Esophagus muscularis mucosa (tissue), 4 donors: ENCODE results near the gene SLC26A9.

Experiments used
- CTCF ChIP-seq, 3 experiments: fragments of 200-600 bp in 2 of 3; fragments of 450-650 bp in 1 of 3; sonication (generic) in 2 of 3; IDR thresholded peaks; one replicate each; pipeline ENCODE4 v1.5.1; 2017 to 2019; ENCODE audit warnings: antibody characterized with exemption in 3 of 3, mild to moderate bottlenecking in 2 of 3, moderate library complexity in 1 of 3
- EP300 ChIP-seq: sonication (generic); formaldehyde crosslinking; IDR thresholded peaks from one replicate; pipeline ENCODE4 v1.6.1; 2017; ENCODE audit warnings: antibody characterized with exemption
- POLR2A ChIP-seq: fragments of 450-650 bp; IDR thresholded peaks from one replicate; pipeline ENCODE4 v1.6.1; 2017; ENCODE audit warnings: antibody characterized with exemption, moderate library complexity, mild to moderate bottlenecking, low read depth
- POLR2AphosphoS5 ChIP-seq, 2 donors: sonication (generic); formaldehyde crosslinking; IDR thresholded peaks; one replicate each; pipeline ENCODE4 v1.6.1; 2017; ENCODE audit warnings: antibody characterized with exemption in 2 of 2

GRCh38 chr1:205976708-205977401 lies 33.6 kb upstream of the SLC26A9 start:
- TF ChIP-seq CTCF (IDR thresholded peaks at IDR 0.05), result no peak
- TF ChIP-seq POLR2A, result no peak
- TF ChIP-seq POLR2AphosphoS5 (IDR thresholded peaks at IDR 0.05), result no peak
- no peak for TF ChIP-seq EP300
